ENCODE measurements around the gene ARHGDIG. TPM values are rescaled to one million over a fixed set of nuclear protein-coding genes. Genes with fewer than 3 reads are reported as not detected.

Gene ARHGDIG
- total and polyA plus RNA-seq, 4 donors, result 0.08 TPM; not detected in 3

- no peak for TF ChIP-seq FOXA2 (IDR thresholded peaks at IDR 0.05)
- TF ChIP-seq, protein P1, sequence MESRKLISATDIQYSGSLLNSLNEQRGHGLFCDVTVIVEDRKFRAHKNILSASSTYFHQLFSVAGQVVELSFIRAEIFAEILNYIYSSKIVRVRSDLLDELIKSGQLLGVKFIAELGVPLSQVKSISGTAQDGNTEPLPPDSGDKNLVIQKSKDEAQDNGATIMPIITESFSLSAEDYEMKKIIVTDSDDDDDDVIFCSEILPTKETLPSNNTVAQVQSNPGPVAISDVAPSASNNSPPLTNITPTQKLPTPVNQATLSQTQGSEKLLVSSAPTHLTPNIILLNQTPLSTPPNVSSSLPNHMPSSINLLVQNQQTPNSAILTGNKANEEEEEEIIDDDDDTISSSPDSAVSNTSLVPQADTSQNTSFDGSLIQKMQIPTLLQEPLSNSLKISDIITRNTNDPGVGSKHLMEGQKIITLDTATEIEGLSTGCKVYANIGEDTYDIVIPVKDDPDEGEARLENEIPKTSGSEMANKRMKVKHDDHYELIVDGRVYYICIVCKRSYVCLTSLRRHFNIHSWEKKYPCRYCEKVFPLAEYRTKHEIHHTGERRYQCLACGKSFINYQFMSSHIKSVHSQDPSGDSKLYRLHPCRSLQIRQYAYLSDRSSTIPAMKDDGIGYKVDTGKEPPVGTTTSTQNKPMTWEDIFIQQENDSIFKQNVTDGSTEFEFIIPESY (IDR thresholded peaks at IDR 0.05), result no peak
- no peak for TF ChIP-seq MAX (IDR thresholded peaks at IDR 0.05)
- TF ChIP-seq, protein P2, sequence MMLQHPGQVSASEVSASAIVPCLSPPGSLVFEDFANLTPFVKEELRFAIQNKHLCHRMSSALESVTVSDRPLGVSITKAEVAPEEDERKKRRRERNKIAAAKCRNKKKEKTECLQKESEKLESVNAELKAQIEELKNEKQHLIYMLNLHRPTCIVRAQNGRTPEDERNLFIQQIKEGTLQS (IDR thresholded peaks at IDR 0.05), result no peak
- no peak for TF ChIP-seq FOXA1 (IDR thresholded peaks at IDR 0.05)
- no peak for TF ChIP-seq HNF4A (conservative IDR thresholded peaks at IDR 0.05)
- TF ChIP-seq CTCF (IDR thresholded peaks at IDR 0.05; ENCODE audit: low read depth, low read length, missing input control), result no peak
- no peak for TF ChIP-seq RXRA (IDR thresholded peaks at IDR 0.05)
- no peak for TF ChIP-seq JUND (IDR thresholded peaks at IDR 0.05)
- TF ChIP-seq HNF4G (IDR thresholded peaks at IDR 0.05), result no peak
- no peak for TF ChIP-seq EGR1 (IDR thresholded peaks at IDR 0.05; ENCODE audit: low read depth in 2 of 2)
- no peak for TF ChIP-seq TAF1 (conservative IDR thresholded peaks at IDR 0.05)
- no peak for TF ChIP-seq NR2F2 (IDR thresholded peaks at IDR 0.05)
- no peak for TF ChIP-seq GABPA (IDR thresholded peaks at IDR 0.05 in 1 of 2, conservative IDR thresholded peaks at IDR 0.05 in 1 of 2)
- no peak for TF ChIP-seq YY1 (IDR thresholded peaks at IDR 0.05)
- TF ChIP-seq, protein P3, sequence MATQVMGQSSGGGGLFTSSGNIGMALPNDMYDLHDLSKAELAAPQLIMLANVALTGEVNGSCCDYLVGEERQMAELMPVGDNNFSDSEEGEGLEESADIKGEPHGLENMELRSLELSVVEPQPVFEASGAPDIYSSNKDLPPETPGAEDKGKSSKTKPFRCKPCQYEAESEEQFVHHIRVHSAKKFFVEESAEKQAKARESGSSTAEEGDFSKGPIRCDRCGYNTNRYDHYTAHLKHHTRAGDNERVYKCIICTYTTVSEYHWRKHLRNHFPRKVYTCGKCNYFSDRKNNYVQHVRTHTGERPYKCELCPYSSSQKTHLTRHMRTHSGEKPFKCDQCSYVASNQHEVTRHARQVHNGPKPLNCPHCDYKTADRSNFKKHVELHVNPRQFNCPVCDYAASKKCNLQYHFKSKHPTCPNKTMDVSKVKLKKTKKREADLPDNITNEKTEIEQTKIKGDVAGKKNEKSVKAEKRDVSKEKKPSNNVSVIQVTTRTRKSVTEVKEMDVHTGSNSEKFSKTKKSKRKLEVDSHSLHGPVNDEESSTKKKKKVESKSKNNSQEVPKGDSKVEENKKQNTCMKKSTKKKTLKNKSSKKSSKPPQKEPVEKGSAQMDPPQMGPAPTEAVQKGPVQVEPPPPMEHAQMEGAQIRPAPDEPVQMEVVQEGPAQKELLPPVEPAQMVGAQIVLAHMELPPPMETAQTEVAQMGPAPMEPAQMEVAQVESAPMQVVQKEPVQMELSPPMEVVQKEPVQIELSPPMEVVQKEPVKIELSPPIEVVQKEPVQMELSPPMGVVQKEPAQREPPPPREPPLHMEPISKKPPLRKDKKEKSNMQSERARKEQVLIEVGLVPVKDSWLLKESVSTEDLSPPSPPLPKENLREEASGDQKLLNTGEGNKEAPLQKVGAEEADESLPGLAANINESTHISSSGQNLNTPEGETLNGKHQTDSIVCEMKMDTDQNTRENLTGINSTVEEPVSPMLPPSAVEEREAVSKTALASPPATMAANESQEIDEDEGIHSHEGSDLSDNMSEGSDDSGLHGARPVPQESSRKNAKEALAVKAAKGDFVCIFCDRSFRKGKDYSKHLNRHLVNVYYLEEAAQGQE (IDR thresholded peaks at IDR 0.05), result no peak
- no peak for TF ChIP-seq RAD21 (IDR thresholded peaks at IDR 0.05)
- TF ChIP-seq SP1 (IDR thresholded peaks at IDR 0.05), result no peak
- H3K9me3 ChIP-seq (ENCODE audit: control insufficient read depth in 4 of 4, low read length in 3 of 4), result no peaks in the 10 kb centered on the region
- no peak overlapping the region for H3K9ac ChIP-seq (ENCODE audit: low read depth in 1 of 2, low read length in 2 of 2)
- no peak overlapping the region for H3K27ac ChIP-seq (ENCODE audit: low read depth in 1 of 2, low read length in 2 of 2)
- H3K4me1 ChIP-seq (ENCODE audit: control insufficient read depth in 4 of 4, insufficient read depth in 4 of 4, low read length in 3 of 4), result no peaks in the 10 kb centered on the region
- no peak for DNase-seq (ENCODE audit: low spot score)
- H3K27me3 ChIP-seq (ENCODE audit: control insufficient read depth in 4 of 4, insufficient read depth in 4 of 4, low read length in 3 of 4), result no peaks in the 10 kb centered on the region
- H3K4me3 ChIP-seq (ENCODE audit: low read depth in 1 of 3, low read length in 3 of 3), result no peak overlapping the region
- 96% methylated on average over 50 of the region's 50 CpGs for WGBS
- peaks cover 0 to 46% (median 9%) of the 10 kb centered on the region in 4 donors for H3K36me3 ChIP-seq (ENCODE audit: control insufficient read depth in 4 of 4, insufficient read depth in 3 of 4, low read depth in 1 of 4, low read length in 3 of 4)
These were observed 10.5 kb downstream of the ARHGDIG start for GRCh38 chr16:290681-291405.

All from liver (tissue), 9 donors.